Stimulated activated CD4-positive, alpha-beta T cell treated with anti-CD3 and anti-CD28 coated beads, Interleukin-4, amount 100 ng/mL, for 4 hours (primary cell): ENCODE data around the gene AMD1.
"Not testable (repeated sequence)": the region's sequence is repeated elsewhere in the genome, so short reads cannot be mapped to it uniquely, and the experiment has no call there.

ENCODE experiments used
- DNase-seq, 2 experiments: peaks; one replicate each; pipeline ENCODE4 v3.0.0-alpha.2; 2020

Gene AMD1

DNA sequence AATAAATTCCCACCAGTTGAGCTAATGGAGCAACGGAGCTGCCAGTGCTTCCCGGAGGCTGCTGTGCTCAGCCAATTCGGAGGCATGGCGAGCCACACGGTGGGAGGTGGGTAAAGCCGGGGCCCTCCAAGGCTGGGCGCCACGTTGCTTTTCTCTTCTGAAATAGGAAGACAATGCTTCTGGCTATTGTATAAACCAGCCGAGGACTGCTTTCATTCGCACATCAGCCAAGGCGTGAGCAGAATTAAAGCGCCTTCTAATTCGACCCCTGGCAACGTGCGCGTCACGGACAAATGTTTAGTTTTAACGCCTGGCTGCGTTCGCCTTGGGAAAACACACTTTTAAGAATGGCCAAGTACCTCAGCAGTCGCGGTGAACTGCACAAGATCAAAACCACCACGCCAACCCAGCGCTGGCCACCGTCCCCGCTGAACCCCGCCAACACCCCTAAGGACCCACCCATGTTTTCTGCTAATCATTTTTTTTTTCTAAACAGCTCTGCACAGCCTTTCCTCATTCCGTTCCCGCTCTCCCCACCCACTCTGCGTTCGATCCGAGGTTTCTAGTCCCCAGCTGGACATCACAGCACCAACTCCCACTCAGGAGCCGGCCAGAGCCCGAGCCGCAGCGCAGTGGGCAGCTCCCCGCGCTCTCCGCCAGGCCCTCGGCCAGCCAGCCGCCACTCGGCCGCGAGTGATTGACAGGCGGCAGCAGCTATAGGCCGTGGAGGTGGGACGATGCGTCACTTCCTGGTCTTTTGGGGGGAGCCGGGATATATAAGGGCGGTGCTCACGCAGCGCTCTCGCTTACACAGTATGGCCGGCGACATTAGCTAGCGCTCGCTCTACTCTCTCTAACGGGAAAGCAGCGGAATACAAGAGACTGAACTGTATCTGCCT lies at the start of gene AMD1:
Gene AMD1, plus strand, starts transcription at position 805 of the 899 bp plus-strand sequence. CDS start 321 bp downstream, outside the sequence.
- DNase-seq: peak; percentile 90 to 95

DNA sequence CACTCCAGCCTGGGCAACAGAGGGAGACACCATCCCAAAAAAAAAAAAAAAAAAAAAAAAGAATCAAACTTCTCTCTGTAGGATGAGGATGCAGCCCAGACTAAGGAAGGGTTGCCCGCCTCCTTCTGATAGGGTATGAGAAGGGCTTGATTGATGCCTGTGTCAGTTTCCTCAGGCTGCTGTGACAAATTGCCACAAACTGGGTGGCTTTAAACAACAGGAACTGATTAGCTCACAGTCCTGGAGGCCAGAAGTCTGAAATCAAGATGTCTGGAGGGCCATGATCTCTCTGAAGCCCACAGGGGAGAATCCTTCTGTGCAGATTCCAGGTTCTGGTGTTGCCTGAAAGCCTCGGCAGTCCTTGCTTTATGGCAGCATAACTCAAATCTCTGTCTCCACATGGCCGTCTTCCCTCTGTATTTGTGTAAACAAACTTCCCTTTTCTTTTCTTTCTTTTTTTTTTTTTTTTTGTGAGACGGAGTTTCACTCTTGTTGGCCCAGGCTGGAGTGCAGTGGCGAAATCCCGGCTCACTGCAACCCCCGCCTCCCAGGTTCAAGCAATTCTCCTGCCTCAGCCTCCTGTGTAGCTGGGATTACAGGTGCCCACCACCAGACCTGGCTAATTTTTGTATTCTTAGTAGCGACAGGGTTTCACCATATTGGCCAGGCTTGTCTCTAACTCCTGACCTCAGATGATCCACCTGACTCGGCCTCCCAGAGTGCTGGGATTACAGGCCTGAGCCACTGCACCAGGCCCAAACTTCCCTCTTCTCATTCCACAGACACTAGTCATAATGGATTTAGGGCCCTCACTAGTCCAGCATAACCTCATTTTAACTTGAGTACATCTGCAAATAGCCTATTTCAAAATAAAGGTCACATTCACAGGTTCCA lies 48.1 kb upstream of the AMD1 start:
- DNase-seq: no peak

DNA sequence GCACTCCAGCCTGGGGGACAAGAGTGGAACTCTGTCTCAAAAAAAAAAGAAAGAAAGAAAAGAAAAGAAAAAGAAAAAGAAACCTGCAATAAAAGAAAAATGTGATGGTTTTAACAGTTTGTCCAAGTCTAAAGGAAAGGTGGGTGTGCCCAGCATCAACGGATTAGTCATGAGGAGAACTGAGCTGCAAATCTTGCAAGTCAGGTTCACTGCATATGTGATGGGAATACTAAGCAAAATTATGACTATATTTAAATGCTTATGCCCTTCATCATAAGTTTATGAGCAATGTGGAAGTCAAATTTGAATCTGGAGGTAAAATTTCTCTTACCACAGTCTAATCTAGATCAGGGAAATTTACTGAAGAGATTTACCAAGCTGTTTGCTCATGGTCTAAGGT lies 46.2 kb upstream of the AMD1 start:
- DNase-seq: no peak

DNA sequence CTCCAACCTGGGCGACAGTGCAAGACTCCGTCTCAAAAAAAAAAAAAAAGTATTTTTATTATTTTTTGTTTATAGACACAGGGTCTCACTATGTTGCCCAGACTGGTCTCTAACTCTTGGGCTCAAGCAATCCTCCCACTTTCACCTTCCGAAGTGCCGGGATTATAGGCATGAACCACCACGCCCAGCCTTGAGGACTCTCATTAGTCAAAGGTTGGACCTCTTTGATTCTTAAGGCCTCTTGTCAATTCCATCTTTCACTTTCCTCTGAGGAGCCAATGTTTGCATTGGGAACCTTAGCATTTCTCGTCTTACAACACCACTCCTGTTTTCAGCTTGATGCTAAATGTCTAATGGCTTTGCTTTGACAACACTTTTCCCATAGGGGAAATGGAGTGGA lies 43.2 kb upstream of the AMD1 start:
- DNase-seq: no peak

DNA sequence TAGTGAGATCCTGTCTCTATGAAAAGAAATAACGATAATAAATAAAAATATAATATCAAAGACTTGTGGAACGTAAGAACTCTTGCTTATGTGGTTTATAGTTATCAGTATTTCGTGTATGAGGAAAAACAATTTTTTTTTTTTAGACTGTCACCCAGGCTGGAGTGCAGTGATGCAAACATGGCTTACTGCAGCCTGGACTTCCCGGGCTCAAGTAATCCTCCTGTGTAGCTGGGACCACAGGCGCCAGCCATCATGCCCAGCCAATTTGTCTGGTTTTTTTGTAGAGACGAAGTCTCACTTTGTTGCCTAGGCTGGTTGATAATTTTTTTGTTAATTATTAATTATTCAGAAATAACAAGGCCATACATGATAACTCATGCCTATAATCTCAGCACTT lies 40.8 kb upstream of the AMD1 start:
- DNase-seq: no peak

DNA sequence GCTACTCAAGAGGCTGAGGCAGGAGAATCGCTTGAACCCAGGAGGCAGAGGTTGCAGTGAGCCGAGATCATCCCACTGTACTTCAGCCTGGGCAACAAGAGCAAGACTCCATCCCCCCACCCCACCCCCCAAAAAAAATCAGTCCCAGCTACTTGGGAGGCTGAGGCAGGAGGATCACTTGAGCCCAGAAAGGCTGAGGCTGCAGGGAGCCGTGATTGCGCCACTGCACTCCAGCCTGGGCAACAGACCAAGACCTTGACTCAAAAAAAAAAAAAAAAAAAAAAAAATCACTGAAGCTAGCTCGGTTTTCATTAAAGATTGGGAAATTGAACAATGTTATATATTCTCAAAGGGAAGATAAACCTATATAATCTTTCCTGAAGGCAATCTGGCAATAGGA lies 38.8 kb upstream of the AMD1 start:
- not testable (repeated sequence) for DNase-seq

DNA sequence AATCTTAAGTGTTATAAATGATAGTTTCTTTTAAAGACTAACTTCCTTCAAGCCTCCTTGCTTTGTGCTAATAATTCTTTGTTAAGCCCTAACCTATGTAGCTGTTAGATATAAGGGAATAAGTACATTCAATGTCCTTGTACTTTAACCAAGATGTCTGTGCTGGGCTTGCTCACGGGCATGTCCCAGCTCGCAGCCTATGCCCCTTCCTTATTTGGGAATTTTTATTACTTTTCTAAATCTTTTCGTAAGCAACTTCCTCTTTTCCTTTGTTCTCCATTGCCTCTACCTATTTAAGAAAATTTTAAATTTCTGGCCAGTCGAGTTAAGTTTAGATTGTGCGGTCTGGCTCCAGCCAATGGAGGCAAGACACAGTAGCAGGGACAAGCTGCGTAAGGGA lies 33.3 kb upstream of the AMD1 start:
- no peak for DNase-seq

DNA sequence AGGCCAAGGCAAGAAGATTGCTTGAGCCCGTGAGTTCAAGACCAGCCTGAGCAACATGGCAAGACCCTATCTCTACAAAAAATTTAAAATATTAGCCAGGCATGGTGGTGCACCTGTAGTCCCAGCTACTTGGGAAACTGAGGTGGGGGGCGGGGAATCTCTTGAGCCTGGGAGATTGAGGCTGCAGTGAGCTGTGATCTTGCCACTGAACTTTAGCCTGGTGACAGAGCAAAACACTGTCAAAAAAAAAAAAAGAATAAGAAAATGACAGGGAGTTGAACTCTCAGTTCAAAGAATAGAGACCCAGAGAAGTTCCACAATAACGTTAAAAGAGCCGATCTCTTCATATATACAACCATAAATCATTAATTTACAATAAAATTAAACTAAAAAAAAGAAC lies 24.8 kb upstream of the AMD1 start:
- DNase-seq: no peak

DNA sequence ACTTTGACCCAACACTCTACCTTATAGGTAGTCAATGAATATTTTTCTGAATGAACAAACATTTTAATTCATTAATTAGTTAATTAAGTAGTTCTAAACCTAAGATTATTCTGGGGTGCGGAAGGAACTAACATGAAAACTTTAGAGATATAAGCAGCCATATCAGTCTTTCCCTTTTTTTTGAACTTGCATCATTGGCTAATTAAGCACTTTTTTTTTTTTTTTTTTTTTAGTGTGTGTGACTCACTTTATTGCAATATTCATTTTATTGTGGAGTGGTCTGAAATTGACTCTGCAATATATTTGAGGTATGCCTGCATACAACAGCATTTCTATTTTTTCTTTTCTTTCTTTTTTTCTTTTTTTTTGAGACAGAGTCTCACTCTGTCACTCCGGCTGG lies 21.8 kb upstream of the AMD1 start:
- DNase-seq: no peak

DNA sequence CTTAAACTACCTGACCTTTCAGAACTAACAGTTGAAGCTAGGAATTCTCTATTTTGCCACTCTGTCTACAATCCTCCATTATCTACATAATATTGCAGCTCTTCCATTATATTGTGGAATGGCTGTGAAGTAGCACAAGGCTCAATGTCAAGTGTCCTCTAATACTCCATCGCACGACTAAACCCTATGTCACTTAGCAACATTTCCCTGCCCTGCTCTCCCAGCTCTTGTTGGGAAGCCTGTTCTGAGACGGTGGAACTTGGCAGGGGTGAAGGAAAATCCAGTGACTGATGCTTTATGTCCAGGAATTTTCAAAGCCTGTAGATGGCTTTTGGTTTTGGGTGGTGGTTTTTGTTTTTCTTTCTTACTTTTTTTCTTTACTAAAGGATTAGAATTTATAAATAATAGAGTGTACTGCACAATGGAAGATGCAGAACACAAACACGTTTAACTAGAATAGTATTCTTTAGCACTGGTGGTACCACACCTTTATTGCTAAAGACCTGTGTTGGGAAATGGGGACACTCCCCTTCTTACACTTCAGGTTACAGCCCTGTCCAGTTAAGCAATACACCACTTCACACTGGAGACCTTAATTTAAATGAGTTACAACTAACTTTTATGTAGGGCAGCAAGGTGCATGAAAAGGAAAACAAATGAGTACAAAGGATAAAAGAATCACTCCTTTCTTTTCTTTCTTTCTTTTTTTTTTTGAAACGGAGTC lies 20.7 kb upstream of the AMD1 start:
- DNase-seq: no peak

DNA sequence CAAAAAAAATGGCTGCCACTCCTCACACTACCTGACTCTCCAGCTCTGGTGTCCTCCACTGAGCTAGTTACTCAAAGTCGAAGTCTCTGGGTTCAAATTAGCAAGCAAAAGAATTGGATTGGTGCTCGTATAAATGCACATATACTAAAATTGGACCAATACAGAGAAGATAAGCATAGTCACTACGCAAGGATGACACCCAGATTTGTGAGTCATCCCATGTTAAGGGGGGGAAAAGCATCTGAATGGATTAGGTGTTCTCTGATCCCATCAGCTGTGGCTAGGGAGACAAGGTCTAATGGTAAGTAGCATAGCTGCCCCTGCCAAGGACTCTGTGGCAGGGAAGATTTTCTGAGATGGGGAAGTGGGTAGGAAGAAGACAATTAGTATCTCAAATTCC lies 18.3 kb upstream of the AMD1 start:
- DNase-seq: no peak

DNA sequence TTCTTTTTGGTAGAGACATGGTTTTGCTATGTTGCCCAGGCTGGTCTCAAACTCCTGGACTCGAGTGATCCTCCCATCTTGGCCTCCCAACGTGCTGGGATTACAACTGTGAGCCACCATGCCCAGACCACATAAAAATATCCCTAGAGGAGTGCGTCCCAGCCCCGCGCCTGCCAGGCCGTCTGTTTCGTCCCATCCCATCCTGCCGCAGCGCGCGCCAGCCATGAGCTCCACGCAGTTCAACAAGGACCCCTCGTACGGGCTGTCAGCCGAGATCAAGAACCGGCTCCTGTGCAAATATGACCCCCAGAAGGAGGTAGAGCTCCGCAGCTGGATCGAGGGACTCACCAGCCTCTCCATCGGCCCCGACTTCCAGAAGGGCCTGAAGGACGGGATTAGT lies 16.6 kb upstream of the AMD1 start:
- DNase-seq: no peak

DNA sequence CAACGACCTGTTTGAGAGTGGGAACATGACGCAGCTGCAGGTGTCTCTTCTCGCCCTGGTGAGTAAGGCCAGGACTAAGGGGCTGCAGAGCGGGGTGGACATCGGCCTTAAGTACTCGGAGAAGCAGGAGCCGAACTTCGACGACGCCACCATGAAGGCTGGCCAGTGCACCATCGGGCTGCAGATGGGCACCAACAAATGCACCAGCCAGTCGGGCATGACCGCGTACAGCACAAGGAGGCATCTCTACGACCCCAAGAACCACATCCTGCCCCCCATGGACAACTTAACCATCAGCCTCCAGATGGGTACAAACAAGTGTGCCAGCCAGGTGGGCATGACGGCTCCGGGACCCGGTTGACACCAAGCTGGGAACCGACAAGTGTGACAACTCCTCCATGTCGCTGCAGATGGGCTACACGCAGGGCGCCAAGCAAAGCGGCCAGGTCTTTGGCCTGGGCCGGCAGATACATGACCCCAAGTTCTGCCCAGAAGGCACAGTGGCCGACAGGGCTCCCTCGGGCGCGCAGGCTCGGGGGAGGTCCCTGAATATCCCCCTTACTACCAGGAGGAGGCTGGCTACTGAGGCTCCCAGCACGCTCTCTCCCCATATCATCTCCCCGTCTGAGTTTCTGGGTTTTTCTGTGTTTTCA lies 15.9 kb upstream of the AMD1 start:
- no peak for DNase-seq

DNA sequence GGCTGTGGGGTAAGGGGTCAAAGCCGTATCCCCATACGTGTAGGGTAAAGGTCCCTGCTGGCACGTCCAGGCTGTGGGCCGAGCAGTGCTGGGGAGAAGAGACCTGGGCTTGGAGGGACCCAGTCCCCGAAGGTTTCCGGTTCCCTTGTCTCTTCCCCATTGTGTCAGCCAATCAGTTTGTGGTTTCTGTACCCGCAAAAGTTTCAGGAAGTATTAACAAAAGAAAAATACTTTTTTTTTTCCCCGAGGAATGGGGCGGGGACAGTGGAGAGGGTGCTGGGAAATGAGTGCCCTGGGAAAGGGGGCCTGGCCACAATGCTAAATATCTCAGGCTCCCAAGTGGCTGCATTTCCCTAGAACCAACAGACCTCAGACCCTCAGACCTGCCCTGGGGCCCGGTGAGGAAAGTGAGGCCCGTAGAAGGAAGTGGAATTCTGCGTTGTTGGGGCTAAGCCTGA lies 15.2 kb upstream of the AMD1 start:
- no peak for DNase-seq

DNA sequence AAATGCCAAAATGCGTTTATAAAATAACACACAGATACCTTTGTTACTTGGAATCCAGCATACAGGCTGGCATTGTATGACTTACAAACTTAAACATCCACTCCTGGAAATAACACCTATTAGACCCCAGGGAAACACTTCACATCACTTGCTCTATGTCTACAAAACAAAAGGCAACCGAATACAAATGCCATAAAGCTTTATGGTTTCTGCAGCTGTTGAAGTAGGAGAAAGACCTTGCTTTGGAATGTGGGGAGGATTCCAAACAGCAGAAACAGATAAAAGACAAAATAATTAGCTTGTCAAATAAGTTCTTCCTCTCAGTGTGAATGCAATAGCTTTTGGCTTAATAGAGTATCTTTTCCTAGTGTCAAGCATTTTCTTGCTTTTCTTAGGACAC lies 9.8 kb upstream of the AMD1 start:
- no peak for DNase-seq

DNA sequence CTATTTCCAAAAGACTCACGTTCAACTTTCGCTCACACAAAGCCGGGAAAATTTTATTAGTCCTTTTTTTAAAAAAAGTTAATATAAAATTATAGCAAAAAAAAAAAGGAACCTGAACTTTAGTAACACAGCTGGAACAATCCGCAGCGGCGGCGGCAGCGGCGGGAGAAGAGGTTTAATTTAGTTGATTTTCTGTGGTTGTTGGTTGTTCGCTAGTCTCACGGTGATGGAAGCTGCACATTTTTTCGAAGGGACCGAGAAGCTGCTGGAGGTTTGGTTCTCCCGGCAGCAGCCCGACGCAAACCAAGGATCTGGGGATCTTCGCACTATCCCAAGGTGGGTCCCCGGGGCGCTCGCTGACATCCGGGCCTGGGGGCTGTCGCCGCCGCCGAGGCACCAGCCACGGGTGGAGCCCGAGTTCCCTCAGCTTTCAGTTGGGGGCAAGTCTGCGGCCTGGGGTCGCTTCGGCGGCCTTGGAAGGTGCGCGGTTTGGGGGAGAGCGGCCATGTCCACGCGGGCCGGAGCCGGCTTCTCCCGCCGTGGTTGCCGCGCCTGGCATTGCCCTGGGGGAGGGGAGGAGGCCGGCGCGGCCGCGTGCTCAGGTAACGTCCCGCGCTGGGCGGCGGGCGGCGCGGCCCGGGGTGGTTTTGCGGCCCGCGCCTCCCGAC lies 429 bp downstream of the AMD1 start:
- DNase-seq: no peak

DNA sequence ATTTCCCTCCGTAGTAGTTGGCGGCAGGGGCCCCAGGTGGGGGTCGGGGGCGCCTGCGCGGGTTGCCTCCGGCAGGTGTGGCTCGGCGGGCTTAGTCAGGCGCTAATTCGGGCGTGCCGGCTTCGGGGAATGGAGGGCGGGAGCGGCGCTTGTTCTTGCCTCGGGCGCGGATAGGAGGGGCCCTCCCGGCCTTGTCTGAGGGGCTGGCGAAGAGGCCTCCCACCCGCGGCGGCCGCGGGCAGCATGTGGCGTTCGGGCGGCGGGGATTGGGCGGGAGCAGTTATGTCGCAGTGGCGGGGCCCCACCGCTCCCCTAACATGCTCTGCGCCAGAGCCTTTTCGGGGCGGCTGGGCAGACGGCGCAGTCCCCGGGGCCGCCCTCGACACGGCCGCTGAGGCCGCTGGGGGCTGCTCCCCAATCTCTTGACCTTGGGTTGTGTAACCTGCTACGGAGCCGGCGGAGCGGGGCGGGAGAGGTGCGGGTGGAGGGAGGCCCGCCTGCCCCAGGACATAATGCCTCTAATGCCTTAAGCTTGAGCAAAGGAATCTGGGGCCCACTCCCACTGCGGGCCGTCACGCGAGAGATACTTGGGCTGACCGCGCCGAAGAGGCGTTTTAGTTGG lies 1.1 kb downstream of the AMD1 start:
- peak; percentile 65 to 71 for DNase-seq

DNA sequence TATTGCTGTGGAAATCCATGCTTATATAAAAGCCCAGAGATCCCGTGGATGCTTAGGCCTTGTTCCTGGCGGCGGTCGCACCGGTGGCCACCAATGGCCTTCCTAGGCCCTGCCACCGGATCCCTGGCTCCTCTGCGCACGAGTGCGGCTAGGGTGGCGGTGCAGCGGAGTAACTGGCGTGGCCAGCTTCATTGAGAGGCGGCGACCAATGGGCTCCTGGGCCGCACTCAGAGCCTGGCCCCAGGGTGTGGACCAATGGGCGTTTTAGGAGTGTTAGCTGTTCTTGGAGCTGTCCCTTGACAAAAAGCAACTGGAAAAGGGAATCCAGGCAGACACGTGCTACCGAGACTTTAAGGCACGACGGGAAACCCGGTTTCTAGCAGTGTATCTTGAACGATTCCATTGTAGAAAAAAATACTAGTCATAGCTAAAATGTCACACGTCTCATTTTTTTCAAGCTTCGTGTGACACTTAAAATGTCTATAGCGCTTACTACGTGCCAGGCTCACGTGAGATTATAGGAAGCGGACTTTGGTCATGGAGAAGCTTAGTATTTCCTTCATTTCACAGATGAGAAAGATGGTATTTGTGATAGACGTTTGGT lies 1.7 kb downstream of the AMD1 start:
- DNase-seq: peak; percentile 51 to 52

DNA sequence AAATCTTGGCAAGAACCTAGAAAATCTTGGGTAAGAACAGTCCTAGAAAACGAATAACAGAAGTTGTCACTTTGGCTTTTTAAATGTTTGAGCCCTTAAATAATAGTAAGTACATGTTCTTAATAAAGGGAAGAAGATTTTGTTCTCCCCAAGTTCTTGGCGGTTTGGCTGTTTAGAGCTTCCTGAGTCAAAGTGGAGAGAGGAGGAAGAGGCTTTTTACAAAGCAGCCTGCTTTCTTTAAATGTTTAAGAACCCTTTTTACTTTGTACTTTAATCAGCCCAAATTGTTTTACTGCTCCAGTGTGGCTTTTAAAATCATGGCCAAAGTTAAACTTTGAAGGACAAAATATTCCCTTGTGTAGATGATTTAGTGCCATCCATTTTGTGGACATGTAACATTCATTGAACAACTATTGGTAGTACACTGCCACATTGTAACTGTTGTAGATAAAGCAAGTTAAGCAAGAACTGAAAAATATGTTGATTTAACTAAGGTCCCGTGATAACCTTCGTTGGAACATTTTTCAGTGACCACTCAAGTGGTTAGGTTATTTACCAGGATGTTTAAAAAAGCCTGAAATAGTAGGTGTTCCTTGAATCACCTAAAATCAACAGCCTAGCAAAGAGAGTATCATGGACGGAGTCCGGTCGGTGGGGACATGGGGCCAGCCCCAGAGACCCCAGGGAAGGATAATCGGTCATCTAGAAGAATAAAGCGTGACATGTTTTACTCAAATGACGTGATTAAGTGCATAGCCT lies 2.4 kb downstream of the AMD1 start:
- no peak for DNase-seq

DNA sequence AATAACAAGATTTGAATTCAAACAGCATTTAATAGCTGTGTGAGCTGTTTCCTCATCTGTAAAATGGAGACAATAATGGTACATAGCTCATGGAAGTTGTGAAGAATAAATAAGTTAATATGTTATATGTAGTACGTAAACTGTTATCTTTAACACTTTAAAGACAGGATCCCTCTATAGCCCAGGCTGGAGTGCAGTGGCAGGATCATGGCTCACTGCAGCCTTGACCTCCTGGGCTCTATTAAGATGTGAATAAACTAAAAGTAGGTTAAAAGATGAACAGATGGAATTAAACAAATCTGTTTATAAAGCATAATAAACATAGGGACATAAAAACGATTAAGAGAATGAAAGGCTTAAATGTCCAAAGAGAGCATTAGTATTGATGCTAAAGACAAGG lies 3.0 kb downstream of the AMD1 start:
- DNase-seq: no peak
